NCI-H2107 treated with DMSO at 0.1 percent for 48 hours (cell line): ENCODE data around the gene GABBR2.
"Not testable (repeated sequence)": the region's sequence is repeated elsewhere in the genome, so short reads cannot be mapped to it uniquely, and the experiment has no call there.

ENCODE experiments used
- DNase-seq: peaks from one replicate; lab custom pipeline; 2025; ENCODE audit not compliant: unreplicated experiment; lab: John Stamatoyannopoulos, UW

Gene GABBR2

GRCh38 chr9:98686961-98687855 lies 21.5 kb downstream of the GABBR2 start:
- DNase-seq, result no peak

- not testable (repeated sequence) for DNase-seq
Observed at GRCh38 chr9:98684816-98685215, 23.9 kb downstream of the GABBR2 start.

- no peak for DNase-seq
Observed at GRCh38 chr9:98678244-98678842, 30.4 kb downstream of the GABBR2 start.

- DNase-seq, result no peak
Observed at GRCh38 chr9:98673681-98674080, 35.1 kb downstream of the GABBR2 start.

- no peak for DNase-seq
Observed at GRCh38 chr9:98667005-98667640, 41.6 kb downstream of the GABBR2 start.

- no peak for DNase-seq
Observed at GRCh38 chr9:98665501-98665900, 43.2 kb downstream of the GABBR2 start.

GRCh38 chr9:98660541-98660940 lies 48.2 kb downstream of the GABBR2 start:
- no peak for DNase-seq

GRCh38 chr9:98658951-98659351 lies 49.8 kb downstream of the GABBR2 start:
- DNase-seq, result no peak

GRCh38 chr9:98657897-98658296 lies 50.8 kb downstream of the GABBR2 start:
- DNase-seq, result no peak

GRCh38 chr9:98656511-98656910 lies 52.2 kb downstream of the GABBR2 start:
- DNase-seq, result no peak

- not testable (repeated sequence) for DNase-seq
Observed at GRCh38 chr9:98655428-98655827, 53.3 kb downstream of the GABBR2 start.

- no peak for DNase-seq
Observed at GRCh38 chr9:98654247-98654646, 54.5 kb downstream of the GABBR2 start.

GRCh38 chr9:98652741-98653140 lies 56.0 kb downstream of the GABBR2 start:
- DNase-seq, result no peak

- no peak for DNase-seq
Observed at GRCh38 chr9:98652302-98652701, 56.4 kb downstream of the GABBR2 start.

GRCh38 chr9:98647236-98647635 lies 61.5 kb downstream of the GABBR2 start:
- no peak for DNase-seq

- DNase-seq, result no peak
Observed at GRCh38 chr9:98644011-98644410, 64.7 kb downstream of the GABBR2 start.

- DNase-seq, result no peak
Observed at GRCh38 chr9:98642661-98643312, 65.9 kb downstream of the GABBR2 start.

GRCh38 chr9:98641695-98642094 lies 67.0 kb downstream of the GABBR2 start:
- DNase-seq, result no peak

GRCh38 chr9:98640394-98640793 lies 68.3 kb downstream of the GABBR2 start:
- no peak for DNase-seq

GRCh38 chr9:98639133-98639532 lies 69.6 kb downstream of the GABBR2 start:
- no peak for DNase-seq

- no peak for DNase-seq
Observed at GRCh38 chr9:98637381-98637780, 71.4 kb downstream of the GABBR2 start.
